ENCODE data around the gene GRIN2C.

Gene GRIN2C

DNA sequence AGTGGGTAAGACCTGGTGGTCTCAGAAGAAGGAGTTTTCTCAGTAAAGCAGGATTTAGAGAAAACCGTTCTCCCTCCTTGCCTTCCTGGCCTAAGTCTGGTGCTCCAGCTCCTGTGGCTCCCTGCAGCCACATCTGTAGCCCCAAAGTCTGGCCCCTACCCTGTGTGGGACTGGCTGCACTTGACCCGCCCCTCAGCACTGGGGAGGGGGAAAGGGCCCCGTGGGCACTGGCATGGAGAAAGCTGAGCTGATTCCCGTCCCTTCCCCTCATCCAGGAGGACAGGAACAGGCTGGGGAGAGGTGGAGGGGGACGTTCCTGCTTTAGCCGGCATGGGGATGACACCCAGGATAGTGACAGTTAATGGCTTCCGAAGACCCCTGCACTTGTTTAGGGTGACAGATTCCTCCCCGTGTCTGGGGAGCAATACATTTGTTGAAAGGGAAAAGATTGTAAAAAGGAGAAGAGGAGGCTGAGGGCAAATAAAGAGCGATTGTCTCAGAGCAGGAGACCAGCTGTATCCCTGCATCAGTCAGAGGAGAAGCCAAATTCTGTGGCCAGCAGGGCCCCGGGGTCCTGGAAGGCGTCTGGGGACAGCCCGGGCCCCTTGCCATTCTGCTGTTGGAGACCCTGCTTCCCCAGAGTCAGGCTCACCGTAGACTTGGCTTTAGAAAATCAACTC is 37.9 kb downstream of the GRIN2C start:
- DNase-seq (ENCODE audit: low read depth in 2 of 2), result no peak

DNA sequence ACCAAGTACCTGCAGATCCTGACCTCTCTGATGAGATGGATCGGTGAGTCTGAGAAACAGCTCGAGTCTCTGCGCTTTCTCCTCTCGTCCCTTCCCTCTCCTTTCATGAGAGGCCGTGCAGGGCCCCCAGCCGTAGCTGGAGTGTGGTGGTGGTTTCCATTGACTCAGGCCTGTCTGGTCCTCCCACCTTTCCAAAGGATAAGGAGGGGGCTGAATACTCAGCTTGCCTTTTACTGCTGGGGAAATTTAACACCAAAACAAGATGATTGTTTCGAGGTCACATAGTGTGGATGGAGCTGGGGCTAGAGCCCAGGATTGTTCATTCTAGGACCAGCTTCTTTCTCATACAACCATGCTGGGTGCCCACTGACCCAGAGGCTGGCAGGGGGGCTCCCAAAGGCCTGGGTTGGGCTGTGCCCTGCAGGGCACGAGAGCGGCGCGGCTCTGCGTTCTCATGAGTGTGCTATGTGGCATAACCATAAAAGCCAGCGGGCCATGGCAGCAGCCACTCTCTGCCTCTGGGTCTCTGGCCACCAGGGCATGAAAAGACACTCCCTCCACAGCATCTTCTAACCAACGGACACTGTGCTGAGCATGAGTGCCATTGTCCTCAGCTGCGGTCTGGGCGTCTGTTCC is 39.8 kb downstream of the GRIN2C start:
- no peak for DNase-seq (ENCODE audit: low read depth in 2 of 2)

DNA sequence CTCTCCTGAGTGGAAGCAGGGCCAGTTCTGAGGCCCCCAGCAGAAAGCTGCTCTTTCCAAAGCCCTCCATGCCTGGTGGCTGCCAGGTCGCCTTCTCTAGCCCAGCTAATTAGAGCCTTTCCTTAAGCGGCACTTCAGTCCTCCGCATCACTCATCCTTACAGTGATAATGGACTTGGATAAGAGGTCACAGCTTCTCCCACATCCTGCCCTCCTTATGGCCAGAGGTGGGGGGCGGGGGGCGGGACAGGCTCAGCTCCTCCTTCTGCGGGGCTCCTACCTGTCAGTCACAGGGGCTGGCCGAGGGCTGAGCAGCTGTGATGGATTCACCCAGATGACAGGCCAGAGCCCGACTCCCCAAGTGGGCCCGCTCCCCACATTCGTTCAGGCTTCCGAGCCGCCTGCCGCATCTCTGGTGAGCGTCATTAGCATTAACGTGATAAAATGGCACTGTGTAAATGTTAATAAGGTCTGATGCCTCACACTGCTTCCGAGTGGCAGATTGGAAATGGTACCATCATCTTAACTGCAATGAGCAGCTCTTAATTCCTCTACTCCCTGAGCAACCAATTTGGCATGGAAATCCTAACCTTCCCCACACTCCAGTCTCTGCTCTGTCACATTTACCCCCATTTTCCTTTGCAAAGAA is 41.3 kb downstream of the GRIN2C start:
- no peak for DNase-seq (ENCODE audit: low read depth in 2 of 2)

DNA sequence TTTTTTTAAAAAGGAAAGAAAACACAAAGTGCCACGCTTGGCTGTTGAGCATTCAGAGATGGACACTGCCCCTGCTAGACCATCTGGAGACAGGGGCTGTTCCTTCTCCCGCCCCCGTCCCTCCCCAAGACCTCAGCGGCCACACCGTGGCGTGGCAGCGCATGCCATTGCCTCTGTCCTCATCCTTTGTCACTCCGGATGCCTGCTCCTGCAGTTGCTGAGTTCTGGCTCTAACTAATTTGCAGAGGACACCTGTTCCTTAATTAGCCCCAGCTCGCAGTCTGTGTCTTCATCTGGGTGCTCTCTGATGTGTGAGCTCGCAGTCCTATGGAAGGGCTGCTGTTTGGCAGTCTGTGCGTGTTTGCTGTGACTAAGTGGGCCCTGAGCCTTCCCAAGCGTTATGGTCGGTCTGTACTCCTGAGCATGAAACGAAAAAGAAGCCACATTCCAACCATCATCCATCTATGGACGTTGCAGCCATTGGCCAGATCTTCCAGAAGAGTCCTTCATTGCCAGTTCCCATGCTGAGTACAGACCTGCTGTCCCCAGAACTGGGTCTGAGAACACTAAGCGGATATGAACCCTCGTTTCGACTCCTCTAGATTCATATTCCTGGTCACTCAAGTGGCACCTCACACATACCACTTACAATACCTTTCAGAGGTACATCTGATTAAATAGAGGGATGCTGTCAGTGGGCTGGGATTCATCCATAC is 42.6 kb downstream of the GRIN2C start:
- DNase-seq (ENCODE audit: low read depth in 2 of 2), result no peak

DNA sequence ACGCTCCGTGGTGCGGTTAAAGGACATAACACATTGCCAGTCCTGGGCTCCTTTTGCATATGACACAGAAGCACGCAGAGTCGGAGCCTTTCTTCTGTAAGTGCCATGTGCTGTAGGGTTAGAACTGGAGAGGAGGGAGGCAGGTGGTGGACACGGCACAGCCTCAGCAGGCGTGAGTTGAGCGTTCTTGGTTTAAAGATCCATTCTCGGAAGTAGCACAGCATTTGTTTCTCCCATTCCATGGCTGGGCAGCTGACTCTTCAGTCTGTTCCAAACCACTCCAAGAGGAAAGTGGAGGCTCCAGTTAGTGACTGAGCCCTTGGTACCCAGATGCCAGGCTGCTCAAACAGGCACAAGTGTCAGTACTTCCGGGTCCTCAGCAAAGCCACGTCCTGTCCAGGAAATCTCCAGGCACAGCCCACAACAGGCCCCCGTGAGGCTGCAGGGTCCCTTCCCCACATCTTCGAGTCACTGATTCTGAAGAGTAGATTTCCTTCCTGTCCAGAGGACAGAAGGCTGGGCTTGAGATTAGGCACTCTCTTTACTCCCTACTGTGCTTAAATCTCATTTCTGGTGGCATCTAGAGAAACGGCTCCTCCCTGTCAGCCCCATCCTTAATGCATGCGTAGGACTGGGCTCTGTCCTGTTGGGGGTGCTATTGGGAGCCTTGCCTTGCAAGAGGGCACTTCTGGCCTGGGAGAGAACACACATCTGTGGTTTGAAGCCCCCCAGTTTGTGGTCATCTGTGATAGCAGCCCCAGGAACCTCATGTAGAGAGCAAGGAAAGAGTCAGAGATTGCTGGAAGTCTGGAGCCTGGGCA is 43.9 kb downstream of the GRIN2C start:
- no peak for DNase-seq (ENCODE audit: low read depth in 2 of 2)

DNA sequence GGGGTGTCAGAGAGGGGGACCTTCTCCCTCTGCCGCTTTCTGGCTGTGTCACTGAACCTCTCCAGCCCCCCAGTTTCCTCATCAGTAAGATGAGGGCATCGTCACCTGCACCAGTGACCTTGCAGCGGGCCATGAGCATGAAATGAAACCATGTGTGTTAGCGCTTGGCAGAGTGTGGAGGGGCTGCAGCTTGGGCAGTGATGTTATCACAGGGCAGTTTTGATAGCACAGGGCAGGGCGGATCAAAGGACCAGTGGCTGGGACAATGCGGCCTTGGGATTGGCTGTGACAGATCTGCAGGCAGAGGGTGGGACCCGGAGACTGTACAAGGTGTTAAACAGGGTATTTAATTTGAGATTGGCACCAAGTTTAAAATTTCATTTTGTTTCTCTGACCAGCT is 44.6 kb downstream of the GRIN2C start:
- no peak for DNase-seq (ENCODE audit: low read depth in 2 of 2)

DNA sequence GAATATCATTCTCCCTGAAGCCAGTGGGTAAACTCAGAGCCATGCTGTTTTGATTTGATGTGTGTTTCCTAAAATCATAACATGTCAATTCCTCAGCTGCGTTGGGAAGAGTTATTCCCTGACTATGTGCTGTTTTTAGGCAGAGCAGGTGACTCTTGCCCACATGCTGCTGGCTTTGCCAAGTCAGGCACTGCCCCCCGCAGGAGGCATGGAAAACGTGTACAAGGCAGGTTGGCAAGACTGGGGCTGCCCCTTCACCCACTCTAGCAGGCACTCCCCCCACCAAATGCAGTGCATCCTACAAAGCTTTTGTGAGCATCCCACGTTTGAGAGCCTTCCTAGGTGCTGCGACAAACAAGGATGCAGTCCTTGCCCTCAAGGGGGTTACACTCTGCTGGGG is 45.2 kb downstream of the GRIN2C start:
- DNase-seq (ENCODE audit: low read depth in 2 of 2), result no peak

DNA sequence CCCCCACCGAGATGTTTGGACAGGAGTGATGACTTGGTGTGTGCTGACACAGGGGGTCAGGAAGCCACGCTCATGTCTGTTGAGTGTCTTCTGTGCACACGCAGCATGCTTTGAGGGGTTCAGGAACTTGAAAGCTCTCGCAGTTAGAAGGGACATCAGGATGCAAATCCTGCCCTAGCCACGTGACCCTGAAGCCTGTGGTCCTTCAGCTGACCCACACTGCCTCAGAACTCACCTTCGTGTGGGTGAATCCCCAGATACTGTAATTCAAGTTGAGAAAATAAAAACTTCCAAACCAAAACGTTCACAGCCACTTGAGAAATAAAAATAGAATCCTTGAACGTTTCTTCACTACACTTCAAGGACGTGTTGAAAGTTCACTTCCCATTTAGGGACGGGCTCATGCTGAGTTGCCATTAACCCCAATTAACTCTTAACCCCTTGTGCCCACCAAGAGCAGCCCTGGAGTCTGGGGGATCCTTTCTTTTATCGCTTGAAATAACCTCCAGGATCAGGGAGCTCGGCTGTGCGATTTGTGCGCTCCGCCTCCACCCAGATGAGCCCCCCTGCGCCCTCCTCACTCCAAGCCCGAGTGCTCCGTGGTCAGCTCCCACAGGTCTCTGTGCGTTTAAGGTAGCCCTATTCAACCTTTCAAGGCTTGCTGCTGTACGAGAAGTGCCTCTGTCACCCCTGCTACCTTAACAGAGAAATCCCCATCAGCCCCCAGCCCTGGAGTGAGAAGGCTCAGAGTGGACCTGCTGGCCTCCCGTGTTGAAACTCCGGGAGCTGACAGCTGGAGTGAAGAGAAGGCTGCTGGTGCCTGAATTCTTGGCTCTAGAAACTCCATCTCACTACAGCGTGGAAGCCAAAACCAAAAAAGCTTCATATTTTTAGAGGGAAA is 47.3 kb downstream of the GRIN2C start:
- no peak for DNase-seq (ENCODE audit: low read depth in 2 of 2)

DNA sequence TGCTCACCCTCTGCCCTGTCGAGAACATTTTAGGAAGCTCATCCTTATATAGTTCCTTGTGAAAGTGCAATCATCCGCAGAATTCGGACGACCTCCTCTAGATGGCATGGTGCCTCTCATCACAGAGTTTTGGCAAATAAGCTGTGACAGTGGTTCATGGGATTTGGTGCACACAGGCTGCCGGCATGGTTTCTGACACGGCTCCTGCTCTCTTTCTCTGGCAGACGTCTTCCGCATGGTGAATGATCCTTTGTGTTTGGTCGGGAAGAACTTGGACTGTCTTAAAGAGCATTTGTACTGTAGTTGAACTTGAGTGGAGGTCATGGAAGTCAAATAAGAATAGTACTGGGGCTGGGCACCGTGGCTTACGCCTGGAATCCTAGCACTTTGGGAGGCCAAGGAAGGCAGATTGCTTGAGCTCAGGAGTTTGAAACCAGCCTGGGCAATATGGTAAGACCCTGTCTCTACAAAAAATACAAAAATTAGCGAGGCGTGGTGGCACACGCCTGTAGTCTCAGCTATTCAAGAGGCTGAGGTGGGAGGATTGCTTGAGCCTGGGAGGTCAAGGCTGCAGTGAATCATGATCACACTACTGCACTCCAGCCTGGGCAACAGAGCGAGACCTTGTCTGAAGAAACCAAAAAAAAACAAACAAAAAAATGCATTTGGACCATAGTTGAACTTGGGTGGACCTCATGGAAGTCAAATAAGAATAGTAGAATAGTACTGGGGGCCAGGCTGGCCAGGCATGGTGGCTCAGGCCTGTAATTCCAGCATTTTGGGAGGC is 48.8 kb downstream of the GRIN2C start:
- DNase-seq (ENCODE audit: low read depth in 2 of 2), result no peak

DNA sequence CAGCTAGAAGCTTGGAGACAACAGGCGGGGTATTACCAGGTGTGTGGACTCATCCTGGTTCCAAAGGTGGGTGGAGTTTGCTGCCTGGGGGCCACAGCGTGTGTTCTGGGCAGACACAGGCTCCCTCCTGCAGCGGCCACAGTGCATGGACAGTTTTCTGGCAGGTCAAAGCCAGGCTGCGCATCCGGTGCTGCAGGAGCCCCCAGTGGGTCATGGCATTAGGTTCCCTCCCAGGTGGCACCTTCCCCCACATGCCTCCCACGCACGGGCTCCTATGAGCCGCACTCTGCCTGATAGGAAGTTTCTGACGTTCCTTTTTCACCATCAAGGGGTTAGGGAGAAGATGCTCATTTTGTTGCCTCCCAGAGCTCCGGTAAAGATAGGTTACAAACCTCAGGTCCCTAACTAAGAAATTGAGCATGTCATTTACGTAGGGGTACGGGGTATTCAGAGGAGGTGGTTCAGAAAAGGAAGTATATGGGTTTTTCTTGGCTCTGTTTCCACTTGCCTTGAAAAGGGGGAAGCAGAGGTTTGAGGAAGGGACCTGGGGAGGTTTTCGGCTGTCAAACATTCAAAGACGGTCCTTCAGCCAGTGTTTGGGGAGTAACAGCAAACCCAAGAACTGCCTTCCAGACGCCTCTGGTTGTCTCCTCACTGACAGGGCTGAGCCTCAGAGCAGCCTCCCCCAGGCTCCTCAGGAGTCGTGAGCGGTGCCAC is 50.8 kb downstream of the GRIN2C start:
- no peak for DNase-seq (ENCODE audit: low read depth in 2 of 2)

DNA sequence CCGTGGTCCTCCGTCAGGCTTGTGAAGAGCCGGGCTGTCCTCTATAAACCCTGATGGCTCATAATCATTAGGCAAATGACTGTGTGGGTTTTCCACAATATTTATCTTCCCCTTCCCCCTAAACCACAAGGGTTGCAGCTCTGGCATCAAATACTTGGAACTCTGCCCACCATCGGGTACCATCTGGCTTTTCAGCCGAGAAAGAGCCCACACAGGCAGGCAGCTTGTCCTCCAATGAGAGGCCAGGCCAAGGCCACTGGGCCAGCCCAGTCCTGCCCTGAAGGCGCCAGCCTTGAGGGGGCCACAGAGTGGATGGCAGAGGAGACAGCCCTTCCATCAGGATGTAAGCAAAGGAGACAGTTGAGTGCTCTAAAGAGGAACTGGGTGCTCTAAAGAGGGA is 51.8 kb downstream of the GRIN2C start:
- no peak for DNase-seq (ENCODE audit: low read depth in 2 of 2)

DNA sequence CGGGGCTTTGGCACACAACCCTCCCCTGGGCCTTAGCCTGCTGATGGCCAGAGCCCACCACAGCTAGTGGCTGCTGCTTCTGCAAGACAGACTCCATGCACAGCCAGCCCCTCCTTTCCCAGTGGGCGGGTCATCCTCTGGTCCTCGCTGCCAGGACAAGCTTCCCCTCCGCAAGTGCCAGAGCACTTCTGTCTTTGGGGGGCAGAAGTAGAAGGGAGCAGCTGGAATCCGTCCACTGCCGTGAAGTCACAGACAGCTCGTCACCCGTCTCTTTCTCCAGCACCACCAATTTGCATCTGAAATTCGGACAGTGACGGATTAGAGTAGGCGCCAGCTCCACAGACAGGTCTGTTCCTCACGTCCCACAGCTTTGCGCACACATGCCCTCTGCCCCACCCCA is 52.2 kb downstream of the GRIN2C start:
- DNase-seq (ENCODE audit: low read depth in 2 of 2), result no peak

DNA sequence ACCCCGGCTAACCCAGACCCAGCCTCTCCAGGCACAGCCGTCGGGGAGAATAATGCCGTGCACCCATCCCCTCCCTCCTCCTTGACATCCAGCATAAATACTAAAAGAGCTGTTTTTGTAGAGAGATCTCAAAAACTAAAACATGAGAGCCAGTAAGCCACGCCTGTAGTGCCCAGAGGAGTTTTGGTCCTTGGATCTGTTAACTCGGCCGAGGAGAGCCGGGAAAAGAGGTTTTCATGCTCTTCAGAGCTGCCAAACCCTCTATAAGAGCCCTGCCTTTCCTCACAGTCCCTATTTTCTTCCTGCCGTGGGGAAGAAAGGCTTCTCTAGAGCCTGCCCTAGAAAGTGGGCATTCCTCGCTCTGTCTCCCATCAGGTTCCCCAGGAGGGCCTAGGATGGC is 53.4 kb downstream of the GRIN2C start:
- DNase-seq (ENCODE audit: low read depth in 2 of 2), result no peak

DNA sequence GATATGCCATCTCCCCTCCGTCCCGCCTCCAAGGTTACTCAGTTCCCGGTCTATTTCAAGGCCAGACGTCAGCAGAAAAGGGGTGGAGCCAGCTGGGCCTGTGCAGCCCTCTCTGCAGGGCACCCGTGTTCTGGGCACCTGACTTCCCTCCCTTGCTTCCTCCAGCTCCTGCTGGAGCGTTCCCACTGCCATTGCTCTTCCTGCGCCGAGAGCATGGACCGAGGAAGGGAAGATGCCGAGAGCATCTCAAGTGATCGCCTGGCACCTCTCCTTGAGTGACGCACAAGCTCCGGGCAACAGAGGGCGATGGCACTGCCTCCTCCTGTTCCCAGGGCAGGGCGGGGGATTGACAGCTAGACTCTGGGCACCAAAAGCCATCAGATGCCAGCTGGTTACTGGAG is 54.1 kb downstream of the GRIN2C start:
- no peak for DNase-seq (ENCODE audit: low read depth in 2 of 2)

DNA sequence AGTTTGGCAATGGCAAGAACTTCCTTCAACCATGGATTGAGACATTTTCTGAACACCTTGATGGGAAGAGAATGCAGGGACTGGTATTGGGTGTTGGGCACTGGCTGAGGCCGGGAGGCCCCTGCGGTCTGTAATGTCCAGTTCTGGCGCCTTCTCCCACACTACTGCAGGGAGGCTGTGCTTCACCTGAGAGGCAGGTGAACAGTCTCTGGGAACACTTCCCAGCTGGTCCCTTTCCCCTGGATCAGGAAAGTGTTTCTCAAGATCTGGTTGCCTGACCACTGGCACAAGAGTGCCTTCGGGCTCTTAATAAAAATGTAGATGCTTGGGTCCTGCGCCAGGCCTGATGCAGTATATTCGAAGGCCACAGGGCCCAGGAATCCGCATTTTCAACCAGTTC is 55.0 kb downstream of the GRIN2C start:
- DNase-seq (ENCODE audit: low read depth in 2 of 2), result no peak

DNA sequence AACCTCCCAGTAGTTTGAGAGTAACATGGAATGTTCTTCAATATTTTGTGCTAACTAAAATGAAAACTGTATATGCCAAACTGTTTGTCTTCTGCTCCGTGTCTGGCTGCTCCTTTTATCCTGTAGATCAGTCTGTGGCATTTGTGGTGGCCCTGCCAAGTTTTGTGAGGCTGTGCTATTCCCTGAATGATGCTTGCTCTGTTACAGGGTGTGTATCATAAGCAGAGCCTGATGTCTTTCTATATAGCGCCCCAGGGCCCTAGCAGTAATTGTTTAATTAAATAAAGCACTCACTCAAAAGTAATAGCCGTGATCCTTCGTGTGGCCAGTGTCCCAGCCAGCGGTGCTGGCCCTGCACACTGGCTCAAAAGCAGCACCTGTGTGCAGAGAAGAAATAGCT is 55.7 kb downstream of the GRIN2C start:
- no peak for DNase-seq (ENCODE audit: low read depth in 2 of 2)

DNA sequence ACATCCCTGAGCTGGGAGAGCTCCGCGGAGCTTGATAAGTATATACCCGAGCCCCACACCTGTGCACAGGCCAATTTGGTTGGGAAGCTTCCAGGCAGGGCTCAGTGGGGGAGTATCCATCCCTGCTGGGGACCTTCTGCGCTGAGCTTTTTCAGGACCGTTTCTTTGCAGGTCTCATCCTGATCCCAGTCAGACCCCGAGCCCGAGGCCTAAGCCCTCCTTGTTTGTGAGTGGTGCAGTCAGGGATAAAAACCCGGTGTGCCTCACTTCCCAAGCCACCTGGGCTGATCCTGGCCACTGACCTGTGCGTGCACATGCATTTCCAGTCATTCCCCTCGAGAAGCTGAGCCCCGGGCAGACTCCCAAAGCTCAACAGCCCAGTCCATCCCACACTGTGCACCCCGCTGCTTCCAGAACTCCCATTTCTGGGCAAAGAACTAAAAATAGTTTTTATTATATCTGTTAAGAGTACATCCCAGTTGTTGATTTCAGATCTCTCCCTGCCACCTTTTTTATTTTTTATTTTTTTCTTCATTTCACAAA is 56.2 kb downstream of the GRIN2C start:
- no peak for DNase-seq (ENCODE audit: low read depth in 2 of 2)

DNA sequence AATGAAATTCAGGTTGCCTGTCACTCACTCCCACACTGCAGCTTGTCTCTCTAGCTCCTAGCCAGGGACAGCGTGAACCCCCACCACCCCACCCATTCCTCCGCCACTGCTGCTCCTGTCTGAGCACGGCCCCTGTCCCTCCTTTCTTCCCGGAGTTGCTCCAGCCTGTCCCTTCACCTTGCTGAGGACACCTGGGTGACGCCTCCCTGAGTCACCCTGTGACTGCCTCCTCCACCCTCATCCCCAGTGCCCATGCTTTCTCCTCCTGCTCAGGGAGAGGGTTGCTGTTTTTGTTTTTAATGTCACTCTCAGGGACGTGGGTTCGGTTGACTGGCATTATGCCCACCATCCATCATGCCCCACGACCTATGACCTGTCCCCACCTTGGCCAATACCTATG is 57.8 kb downstream of the GRIN2C start:
- DNase-seq (ENCODE audit: low read depth in 2 of 2), result no peak

DNA sequence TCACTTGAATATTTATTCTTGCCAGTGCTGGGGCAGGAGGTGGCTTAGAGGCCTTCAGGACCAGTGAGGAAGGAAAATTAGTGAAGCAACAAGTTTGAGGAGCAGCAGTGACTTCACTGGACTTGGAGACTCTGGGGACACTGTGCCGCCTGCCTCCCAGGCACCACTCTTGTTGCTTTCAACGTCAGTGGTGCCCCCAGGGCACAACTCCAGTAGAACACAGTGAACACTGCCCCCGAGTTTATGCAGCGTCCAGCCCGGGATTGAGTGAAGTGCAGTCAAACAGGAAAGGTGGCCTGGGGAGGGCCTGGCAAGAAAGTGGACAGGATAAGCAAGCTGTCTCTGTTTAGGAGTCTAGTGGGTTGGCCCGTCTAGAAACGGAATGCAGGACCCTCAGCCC is 59.2 kb downstream of the GRIN2C start:
- no peak for DNase-seq (ENCODE audit: low read depth in 2 of 2)

All from activated CD8-positive, alpha-beta memory T cell treated with anti-CD3 and anti-CD28 coated beads for 4 hours (primary cell).